ENCODE data around the gene GMPR. TPM values are rescaled to one million over a fixed set of nuclear protein-coding genes. Genes with fewer than 3 reads are reported as not detected.

The GMPR gene
- total and polyA plus RNA-seq, 10 of the 15 experiments (the other 5 are each of a cell fraction or from before 2014, with no cell fraction given) = 0.15 to 1.8 (median 0.49) TPM; not detected in 1

DNA sequence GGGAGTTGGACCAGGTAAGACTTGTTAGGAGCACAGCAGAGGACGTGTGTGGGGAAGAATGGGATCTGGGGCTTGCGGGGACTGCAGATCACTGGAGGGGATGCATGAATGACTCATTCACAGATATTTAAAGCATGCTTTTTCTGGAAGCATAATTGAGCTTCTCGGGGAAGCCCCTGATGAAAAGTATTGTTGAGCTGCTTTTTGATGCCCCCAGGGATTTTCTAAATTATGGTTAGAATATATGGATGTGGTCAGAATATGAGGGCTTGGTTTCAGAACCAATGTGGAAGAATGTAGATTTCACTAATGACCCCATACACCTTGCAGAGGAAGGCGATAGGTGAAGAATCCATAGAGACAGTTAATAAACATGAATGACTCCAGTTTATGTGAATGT lies 36.1 kb downstream of the GMPR start:
- ChIA-PET CTCF (interaction anchor here (0.6 to 7.9 kb wide), 6 partner anchors 12 to 1937 kb away, joined by 3 to 54 read pairs (median 3); no protein-coding TSS in a partner anchor), POLR2A (interaction anchor here (1.5 kb wide), 1 partner anchor 10 kb away, joined by 7 read pairs; no protein-coding TSS in a partner anchor), RAD21 (ENCODE audit: unreplicated experiment) (interaction anchor here (1.6 kb wide), 1 partner anchor 12 kb away, joined by 4 read pairs; no protein-coding TSS in a partner anchor), SMC1A (ENCODE audit: uncharacterized antibody, unreplicated experiment) (interaction anchor here (0.8 to 1.9 kb wide), 3 partner anchors 9 to 44 kb away, joined by 3 to 5 read pairs (median 3); no protein-coding TSS in a partner anchor)
- TF ChIP-seq MTA2 (IDR thresholded peaks at IDR 0.05; ENCODE audit: low read depth) (0 out of 2 replicates have a peak, but pooled peaks have one; percentile 19), BMI1 (IDR thresholded peaks at IDR 0.05; ENCODE audit: borderline replicate concordance) (no peak), POLR2AphosphoS2 (IDR thresholded peaks at IDR 0.05; ENCODE audit: low read depth, low read length) (no peak), IKZF2 (IDR thresholded peaks at IDR 0.05) (peak in 1 of 2 experiments; percentile 27; a peak in 2 of 4 replicates), SREBF2 (IDR thresholded peaks at IDR 0.05; ENCODE audit: low read length) (no peak), MEF2B (IDR thresholded peaks at IDR 0.05; ENCODE audit: partially characterized antibody, poor library complexity, severe bottlenecking) (peak; percentile 19)
- TF ChIP-seq, protein P1, sequence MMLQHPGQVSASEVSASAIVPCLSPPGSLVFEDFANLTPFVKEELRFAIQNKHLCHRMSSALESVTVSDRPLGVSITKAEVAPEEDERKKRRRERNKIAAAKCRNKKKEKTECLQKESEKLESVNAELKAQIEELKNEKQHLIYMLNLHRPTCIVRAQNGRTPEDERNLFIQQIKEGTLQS (IDR thresholded peaks at IDR 0.05; ENCODE audit: borderline replicate concordance, extremely low read depth, low read depth, low read length) = no peak
- TF ChIP-seq, protein P2, sequence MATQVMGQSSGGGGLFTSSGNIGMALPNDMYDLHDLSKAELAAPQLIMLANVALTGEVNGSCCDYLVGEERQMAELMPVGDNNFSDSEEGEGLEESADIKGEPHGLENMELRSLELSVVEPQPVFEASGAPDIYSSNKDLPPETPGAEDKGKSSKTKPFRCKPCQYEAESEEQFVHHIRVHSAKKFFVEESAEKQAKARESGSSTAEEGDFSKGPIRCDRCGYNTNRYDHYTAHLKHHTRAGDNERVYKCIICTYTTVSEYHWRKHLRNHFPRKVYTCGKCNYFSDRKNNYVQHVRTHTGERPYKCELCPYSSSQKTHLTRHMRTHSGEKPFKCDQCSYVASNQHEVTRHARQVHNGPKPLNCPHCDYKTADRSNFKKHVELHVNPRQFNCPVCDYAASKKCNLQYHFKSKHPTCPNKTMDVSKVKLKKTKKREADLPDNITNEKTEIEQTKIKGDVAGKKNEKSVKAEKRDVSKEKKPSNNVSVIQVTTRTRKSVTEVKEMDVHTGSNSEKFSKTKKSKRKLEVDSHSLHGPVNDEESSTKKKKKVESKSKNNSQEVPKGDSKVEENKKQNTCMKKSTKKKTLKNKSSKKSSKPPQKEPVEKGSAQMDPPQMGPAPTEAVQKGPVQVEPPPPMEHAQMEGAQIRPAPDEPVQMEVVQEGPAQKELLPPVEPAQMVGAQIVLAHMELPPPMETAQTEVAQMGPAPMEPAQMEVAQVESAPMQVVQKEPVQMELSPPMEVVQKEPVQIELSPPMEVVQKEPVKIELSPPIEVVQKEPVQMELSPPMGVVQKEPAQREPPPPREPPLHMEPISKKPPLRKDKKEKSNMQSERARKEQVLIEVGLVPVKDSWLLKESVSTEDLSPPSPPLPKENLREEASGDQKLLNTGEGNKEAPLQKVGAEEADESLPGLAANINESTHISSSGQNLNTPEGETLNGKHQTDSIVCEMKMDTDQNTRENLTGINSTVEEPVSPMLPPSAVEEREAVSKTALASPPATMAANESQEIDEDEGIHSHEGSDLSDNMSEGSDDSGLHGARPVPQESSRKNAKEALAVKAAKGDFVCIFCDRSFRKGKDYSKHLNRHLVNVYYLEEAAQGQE (IDR thresholded peaks at IDR 0.05; ENCODE audit: low read depth, low read length) = no peak
- WGBS (ENCODE audit: insufficient coverage, insufficient replicate concordance, low lambda C conversion rate, missing lambda C conversion rate) = 16% methylated on average over 4 of the region's 4 CpGs
- no peaks in the 10 kb centered on the region for H3K79me2 ChIP-seq (ENCODE audit: control insufficient read depth, insufficient read depth, low read length)
- in situ Hi-C loops (cut with MboI) (no loop called here), intact Hi-C loops (cut with micrococcal nuclease; ENCODE audit: unreplicated experiment) (no loop called here)
- no peak overlapping the region for H2AFZ ChIP-seq (ENCODE audit: control insufficient read depth, low read depth, low read length)
- H3K9ac ChIP-seq (ENCODE audit: control insufficient read depth, insufficient read depth, low read length) = no peak overlapping the region
- no peaks in the 10 kb centered on the region for H3K9me3 ChIP-seq (replicated peaks; ENCODE audit: control insufficient read depth, insufficient read depth, low read length)
- no peak overlapping the region for H3K4me3 ChIP-seq
- no TSS peak for BruUV-seq (replicated peaks)
- no peaks in the 10 kb centered on the region for H3K4me1 ChIP-seq (ENCODE audit: control insufficient read depth, insufficient read depth, low read length)
- H3K27me3 ChIP-seq (replicated peaks in 1 of 2; ENCODE audit: control insufficient read depth in 2 of 2, insufficient read depth in 2 of 2, low read length in 1 of 2) = no peaks in the 10 kb centered on the region; a peak in 2 of 4 replicates
- ATAC-seq (no peak), FAIRE-seq (no peak), DNase-seq (ENCODE audit: low read depth, low spot score) (no peak)
- H3K27ac ChIP-seq (ENCODE audit: control insufficient read depth, insufficient read depth) = no peak overlapping the region
- no peaks in the 10 kb centered on the region for H4K20me1 ChIP-seq (ENCODE audit: control insufficient read depth, insufficient read depth)
- H3K4me2 ChIP-seq (ENCODE audit: control insufficient read depth, insufficient read depth) = no peak overlapping the region
- no peaks in the 10 kb centered on the region for H3K36me3 ChIP-seq (ENCODE audit: control insufficient read depth in 2 of 2, insufficient read depth in 2 of 2, low read length in 1 of 2)
